Tibial artery (tissue), 4 donors: ENCODE data around the gene NRXN3.

Source experiments
- DNase-seq, 2 donors: peaks; one replicate each; pipeline ENCODE4 v3.0.0-alpha.2; 2019
- H3K27ac ChIP-seq, 2 donors: fragments of 200-600 bp; sonication (generic) in 1 of 2; 1 replicate in 1 of 2; 2 replicates in 1 of 2; pipeline ENCODE4 v1.5.1; 2018 to 2019; ENCODE audit warnings: mild to moderate bottlenecking in 1 of 2
- H3K27me3 ChIP-seq, 2 donors: fragments of 200-600 bp; sonication (generic) in 1 of 2; one replicate each; pipeline versions ENCODE4 v1.5.1 to v1.6.0; 2016 to 2019
- H3K36me3 ChIP-seq, 3 donors: fragments of 200-600 bp; sonication (generic) in 2 of 3; one replicate each; pipeline ENCODE4 v1.5.1; 2016 to 2019; ENCODE audit warnings: mild to moderate bottlenecking in 2 of 3
- H3K4me1 ChIP-seq, 4 donors: fragments of 200-600 bp; sonication (generic) in 2 of 4; 1 replicate in 3 of 4; 2 replicates in 1 of 4; pipeline ENCODE4 v1.5.1; 2016 to 2019
- H3K4me3 ChIP-seq, 2 donors: fragments of 200-600 bp; sonication (generic) in 1 of 2; 1 replicate in 1 of 2; 2 replicates in 1 of 2; pipeline ENCODE4 v1.5.1; 2018 to 2019; ENCODE audit warnings: mild to moderate bottlenecking in 2 of 2
- H3K9me3 ChIP-seq, 3 donors: fragments of 200-600 bp; sonication (generic) in 1 of 3; one replicate each; pipeline ENCODE4 v1.5.1; 2016 to 2019
- intact Hi-C: fragments of 100-400 bp; cut with DNase I; formaldehyde crosslinking; loops from one replicate; pipeline ENCODE4 v1.15.0; 2023; ENCODE audit warnings: low total_unique reads
- TF ChIP-seq, protein P1 (sequence below), 2 experiments: fragments of 200-600 bp in 1 of 2; fragments of 450-650 bp in 1 of 2; IDR thresholded peaks; one replicate each; pipeline ENCODE4 v1.5.1; 2017 to 2019; ENCODE audit warnings: antibody characterized with exemption in 2 of 2, mild to moderate bottlenecking in 1 of 2, moderate library complexity in 1 of 2

NRXN3 gene

DNA sequence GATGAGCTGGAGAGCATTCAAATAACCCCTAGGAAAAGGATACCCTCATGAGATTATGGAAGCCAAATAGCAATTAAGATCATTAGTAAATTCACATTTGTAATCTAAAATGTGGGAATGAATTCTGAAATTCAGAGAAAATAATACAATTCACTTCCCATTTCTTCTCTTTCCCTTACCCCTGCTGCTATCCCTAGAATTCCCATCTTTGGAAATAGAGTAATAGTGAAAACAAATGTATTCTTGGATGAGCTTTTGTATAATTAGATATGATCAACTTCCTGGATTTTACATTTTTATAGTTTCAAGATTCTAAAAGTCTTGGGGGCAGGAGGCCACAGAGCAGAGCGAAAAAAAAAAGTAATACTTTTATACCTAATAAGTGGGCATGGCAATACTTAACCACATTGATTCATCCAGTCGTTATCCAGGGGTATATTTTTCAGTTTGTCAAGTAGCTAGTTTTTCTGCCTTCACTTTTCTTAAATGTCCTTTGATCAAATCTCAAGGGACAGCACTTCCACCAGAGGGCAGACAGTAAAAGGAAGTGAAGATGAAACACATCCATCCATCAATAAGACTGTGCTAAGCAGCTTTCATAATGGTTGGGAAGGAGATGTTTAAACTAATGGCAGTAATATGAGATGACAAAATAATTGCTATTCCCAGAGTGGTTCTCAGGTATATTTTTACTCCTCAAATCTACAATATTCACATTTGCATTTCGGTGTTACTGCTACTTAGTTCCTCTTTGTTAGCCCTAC, 1639.9 kb downstream of the NRXN3 start:
- intact Hi-C loops, result no loop called here
- DNase-seq, result no peak
- no peak overlapping the region for H3K27ac ChIP-seq
- H3K4me3 ChIP-seq, result no peak overlapping the region
- H3K4me1 ChIP-seq, result no peaks in the 10 kb centered on the region
- H3K9me3 ChIP-seq, result no peaks in the 10 kb centered on the region
- H3K36me3 ChIP-seq, result no peaks in the 10 kb centered on the region
- H3K27me3 ChIP-seq, result no peaks in the 10 kb centered on the region
- TF ChIP-seq, protein P1, sequence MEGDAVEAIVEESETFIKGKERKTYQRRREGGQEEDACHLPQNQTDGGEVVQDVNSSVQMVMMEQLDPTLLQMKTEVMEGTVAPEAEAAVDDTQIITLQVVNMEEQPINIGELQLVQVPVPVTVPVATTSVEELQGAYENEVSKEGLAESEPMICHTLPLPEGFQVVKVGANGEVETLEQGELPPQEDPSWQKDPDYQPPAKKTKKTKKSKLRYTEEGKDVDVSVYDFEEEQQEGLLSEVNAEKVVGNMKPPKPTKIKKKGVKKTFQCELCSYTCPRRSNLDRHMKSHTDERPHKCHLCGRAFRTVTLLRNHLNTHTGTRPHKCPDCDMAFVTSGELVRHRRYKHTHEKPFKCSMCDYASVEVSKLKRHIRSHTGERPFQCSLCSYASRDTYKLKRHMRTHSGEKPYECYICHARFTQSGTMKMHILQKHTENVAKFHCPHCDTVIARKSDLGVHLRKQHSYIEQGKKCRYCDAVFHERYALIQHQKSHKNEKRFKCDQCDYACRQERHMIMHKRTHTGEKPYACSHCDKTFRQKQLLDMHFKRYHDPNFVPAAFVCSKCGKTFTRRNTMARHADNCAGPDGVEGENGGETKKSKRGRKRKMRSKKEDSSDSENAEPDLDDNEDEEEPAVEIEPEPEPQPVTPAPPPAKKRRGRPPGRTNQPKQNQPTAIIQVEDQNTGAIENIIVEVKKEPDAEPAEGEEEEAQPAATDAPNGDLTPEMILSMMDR (IDR thresholded peaks at IDR 0.05), result no peak

DNA sequence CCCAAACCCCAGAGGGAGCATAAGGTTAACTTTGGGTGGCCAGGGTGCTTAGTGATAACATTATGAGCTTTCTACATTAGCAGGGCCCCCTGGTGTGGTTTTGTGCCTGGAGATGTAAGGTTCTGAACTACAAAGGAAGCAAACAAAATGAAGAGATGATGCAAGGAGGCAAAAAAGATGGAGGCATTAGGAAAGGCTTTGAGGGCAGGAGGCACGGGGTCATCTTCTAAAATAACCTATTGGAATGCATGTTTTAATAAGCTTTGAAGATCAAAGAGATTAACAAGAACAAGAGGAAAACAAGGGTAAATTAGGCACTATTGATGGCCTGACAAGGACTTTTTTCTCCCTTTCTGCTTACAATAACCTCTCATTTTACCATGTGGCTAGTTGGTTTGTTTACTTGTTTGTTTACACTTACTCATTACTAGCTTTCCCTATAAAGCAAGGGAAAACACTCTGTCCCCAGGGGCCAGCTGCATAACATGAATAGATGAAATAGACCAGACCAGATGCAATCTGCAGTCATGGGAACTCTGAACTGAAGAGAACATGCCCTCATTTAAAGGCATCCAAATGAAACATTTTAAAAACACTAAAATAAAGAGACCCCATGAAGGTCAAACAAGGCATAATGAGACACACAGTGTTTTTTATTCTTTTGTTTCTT, 1650.8 kb downstream of the NRXN3 start:
- Histone ChIP-seq H3K36me3 (no peaks in the 10 kb centered on the region), H3K9me3 (no peaks in the 10 kb centered on the region), H3K4me1 (no peaks in the 10 kb centered on the region), H3K27me3 (no peaks in the 10 kb centered on the region), H3K27ac (no peak overlapping the region), H3K4me3 (no peak overlapping the region)
- DNase-seq, result no peak
- intact Hi-C loops, result no loop called here
- TF ChIP-seq, protein P1 (IDR thresholded peaks at IDR 0.05), result no peak

- no peaks in the 10 kb centered on the region for H3K27me3 ChIP-seq
- DNase-seq, result no peak
- no peaks in the 10 kb centered on the region for H3K9me3 ChIP-seq
- H3K27ac ChIP-seq, result no peak overlapping the region
- TF ChIP-seq, protein P1 (IDR thresholded peaks at IDR 0.05), result no peak
- no peak overlapping the region for H3K4me3 ChIP-seq
- no peaks in the 10 kb centered on the region for H3K4me1 ChIP-seq
- no peaks in the 10 kb centered on the region for H3K36me3 ChIP-seq
- intact Hi-C loops, result no loop called here
These were observed 1651.9 kb downstream of the NRXN3 start for GRCh38 chr14:79822034-79822433.

GRCh38 chr14:79825046-79825521, 1654.9 kb downstream of the NRXN3 start:
- no peaks in the 10 kb centered on the region for H3K36me3 ChIP-seq
- intact Hi-C loops, result no loop called here
- TF ChIP-seq, protein P1 (IDR thresholded peaks at IDR 0.05), result no peak
- no peaks in the 10 kb centered on the region for H3K4me1 ChIP-seq
- H3K4me3 ChIP-seq, result no peak overlapping the region
- peak in 1 of 2 donors; percentile 24 for DNase-seq
- no peaks in the 10 kb centered on the region for H3K27me3 ChIP-seq
- H3K27ac ChIP-seq, result no peak overlapping the region
- H3K9me3 ChIP-seq, result no peaks in the 10 kb centered on the region

GRCh38 chr14:79826362-79826761, 1656.2 kb downstream of the NRXN3 start:
- no peak overlapping the region for H3K27ac ChIP-seq
- intact Hi-C loops, result no loop called here
- TF ChIP-seq, protein P1 (IDR thresholded peaks at IDR 0.05), result no peak
- no peak for DNase-seq
- no peaks in the 10 kb centered on the region for H3K27me3 ChIP-seq
- no peaks in the 10 kb centered on the region for H3K4me1 ChIP-seq
- no peaks in the 10 kb centered on the region for H3K36me3 ChIP-seq
- no peaks in the 10 kb centered on the region for H3K9me3 ChIP-seq
- H3K4me3 ChIP-seq, result no peak overlapping the region
